Fibroblast of skin of left biceps (primary cell): ENCODE results near the gene IWS1.
"Not testable (repeated sequence)": the region's sequence is repeated elsewhere in the genome, so short reads cannot be mapped to it uniquely, and the experiment has no call there.

ENCODE experiments used
- DNase-seq, 2 experiments: peaks; one replicate each; pipeline ENCODE4 v3.0.0-alpha.2; 2013; ENCODE audit warnings: low read depth in 2 of 2

The IWS1 gene

GRCh38 chr2:127560931-127561280 is 34.6 kb upstream of the IWS1 start:
- no peak for DNase-seq

DNA sequence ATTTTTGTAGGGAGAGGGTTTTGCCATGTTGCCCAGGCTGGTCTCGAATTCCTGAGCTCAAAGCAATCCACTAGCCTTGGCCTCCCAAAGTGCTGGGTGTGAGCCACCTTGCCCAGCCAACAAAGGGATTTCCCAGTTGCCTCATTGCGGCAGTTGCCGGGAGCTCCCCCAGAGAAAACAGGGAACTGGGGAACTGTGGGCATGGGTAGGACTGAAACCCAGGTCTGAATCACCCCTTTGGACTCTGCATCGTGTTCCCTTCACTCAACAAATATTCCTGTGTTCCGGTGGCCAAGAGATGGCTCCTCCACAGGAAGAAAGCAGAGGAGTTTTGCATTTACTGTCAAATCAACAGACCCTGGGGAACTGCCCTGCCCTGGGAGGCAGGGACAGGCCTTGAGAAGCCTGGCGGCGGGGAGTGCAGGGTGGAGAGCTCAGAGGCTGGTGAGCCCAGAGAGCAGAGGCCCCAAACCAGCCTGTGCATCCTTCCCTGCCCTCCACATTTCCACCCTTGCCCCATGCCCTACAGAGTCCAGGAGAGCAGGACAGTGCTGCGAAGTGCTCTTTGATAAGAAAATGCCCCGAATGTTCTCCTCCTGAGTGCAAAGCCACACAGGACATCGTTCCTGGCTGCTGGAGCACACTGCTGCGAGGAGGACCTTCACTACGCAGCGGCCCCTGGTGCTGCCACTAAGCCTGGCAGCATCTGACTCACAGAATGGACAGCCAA is 34.1 kb upstream of the IWS1 start:
- no peak for DNase-seq

- DNase-seq: no peak
Measured at GRCh38 chr2:127559454-127559853, 33.2 kb upstream of the IWS1 start.

DNA sequence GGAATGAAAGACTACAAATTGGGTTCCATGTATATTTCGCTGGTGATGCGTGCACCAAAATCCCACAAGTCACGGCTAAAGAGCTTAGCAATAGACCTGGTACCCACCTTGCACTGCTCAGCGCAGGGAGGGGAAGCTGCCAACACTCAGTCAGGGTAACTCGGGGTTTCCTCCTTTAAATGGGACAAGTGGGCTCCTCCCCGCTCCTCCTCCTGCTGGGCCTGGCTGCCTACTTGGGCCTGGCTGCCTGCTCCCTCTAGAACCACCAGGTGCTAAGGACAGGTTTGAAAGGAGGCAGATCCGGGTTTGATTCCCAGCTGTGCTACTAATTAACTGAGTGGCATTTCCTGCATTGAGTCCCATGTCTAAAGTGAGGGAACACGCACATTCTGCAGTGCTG is 32.6 kb upstream of the IWS1 start:
- no peak for DNase-seq

DNA sequence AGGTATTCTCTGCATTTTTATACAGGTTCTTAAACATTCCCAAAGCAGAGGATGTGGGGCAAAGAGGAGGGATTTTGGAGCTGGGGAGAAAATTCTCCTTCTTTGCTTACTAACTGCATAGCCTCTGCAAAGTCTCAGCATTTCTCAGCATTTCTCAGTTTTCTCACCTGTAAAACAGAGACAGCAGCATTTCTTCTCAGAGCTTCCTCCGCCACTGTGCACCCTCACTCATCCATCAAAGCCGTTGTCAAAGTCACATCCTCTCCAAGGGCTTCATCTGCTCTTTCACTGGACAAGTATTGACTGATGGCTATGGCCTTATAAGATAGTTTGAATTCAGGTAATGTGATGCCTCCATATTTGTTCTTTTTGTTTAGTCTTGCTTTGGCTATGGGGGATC is 26.6 kb upstream of the IWS1 start:
- no peak for DNase-seq

GRCh38 chr2:127552336-127552735 is 26.0 kb upstream of the IWS1 start:
- DNase-seq: no peak

GRCh38 chr2:127551221-127551930 is 25.1 kb upstream of the IWS1 start:
- no peak for DNase-seq

- no peak for DNase-seq
Measured at GRCh38 chr2:127546797-127547196, 20.5 kb upstream of the IWS1 start.

DNA sequence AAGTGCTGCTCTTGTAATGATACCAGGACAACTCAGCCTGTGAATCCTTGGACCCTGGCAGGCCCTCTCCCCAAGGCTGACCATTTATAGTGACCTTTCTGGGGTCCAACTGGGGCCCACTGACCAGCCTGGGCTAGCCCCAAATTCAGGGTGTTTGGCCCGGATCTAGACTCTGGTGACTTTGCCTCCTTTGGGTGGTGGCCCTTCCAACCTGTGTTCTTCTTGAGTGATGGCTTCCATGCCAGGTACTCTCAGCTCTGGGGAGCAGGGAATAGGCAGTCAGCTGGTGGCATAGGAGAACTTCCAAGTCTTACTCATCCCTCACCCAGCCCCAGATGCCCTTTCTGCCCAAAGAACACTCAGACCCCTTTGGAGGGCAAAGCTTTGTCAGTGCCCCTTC is 19.5 kb upstream of the IWS1 start:
- DNase-seq: no peak

GRCh38 chr2:127545189-127545588 is 18.9 kb upstream of the IWS1 start:
- no peak for DNase-seq

DNA sequence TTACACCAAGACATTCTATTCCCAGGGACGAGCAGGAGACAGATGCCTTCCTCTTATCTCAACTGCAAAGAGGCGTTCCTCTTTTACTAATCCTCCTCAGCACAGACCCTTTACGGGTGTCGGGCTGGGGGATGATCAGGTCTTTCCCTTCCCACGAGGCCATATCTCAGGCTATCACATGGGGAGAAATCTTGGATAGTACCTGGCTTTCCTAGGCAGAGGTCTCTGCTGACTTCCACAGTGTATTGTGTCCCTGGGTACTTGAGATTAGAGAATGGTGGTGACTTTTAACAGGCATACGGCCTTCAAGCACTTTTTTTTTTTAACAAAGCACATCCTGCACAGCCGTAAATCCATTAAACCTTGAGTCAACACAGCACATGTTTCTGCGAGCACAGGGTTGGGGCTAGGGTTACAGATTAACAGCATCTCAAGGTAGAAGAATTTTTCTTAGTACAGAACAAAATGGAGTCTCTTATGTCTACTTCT is 16.8 kb upstream of the IWS1 start:
- DNase-seq: not testable (repeated sequence)

DNA sequence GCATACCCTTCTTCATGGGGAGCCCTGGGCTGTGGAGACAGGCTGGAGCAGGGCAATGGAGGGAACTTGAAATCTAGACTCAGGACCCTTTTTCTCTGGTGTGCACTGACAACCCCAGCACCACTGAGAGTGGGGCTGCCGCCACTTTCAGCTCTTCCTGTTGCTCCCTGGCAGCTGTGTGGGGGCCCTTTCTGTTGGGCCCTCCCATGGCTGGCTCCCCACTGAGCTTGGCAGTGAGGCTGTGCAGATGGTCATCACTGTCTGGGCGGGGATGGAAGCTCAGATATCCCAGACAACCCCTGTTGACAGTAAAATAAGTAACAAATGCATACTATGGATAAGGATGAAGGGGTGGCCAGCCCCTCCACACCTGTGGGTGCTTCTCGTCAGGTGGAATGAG is 15.9 kb upstream of the IWS1 start:
- DNase-seq: no peak

DNA sequence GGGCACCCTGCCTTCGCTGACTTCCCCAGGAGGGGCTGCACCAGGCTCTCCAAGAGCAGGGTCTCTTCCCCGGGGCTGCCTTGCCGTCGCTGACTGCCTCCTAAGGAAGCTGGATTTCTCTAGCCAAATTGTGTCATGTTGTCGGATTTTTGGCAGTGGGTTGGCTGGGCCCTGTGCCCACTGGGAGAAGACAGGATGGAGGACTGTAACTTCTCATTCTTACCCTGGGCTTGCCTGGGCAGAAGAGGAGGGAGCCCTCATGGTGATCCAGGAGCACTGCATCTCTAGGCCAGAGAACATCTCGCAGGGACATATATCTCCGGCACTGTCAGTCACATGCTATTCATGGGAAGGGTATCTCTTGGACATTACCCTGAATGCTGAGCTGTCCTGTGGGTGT is 15.5 kb upstream of the IWS1 start:
- no peak for DNase-seq

DNA sequence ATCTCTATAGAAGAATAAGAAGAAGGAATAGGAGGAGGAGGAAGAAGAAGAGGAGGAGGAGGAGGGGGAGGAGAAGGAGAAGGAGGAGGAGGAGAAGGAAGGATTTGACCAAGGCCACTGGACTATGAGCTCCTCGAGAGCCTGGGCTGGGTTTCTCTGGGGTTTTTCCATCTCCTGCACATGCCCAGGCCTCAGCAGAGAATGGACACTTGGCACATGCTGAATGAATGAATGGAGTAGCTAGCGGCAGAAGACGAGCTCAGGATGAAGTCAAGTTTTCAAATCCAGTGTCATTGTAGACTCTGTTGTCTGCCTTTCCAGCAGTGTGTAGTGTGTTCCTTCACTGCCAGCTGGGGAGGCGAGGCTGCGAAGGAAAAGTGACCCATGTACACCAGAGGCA is 11.4 kb upstream of the IWS1 start:
- DNase-seq: no peak

GRCh38 chr2:127536707-127537541 is 10.6 kb upstream of the IWS1 start:
- DNase-seq: no peak

- DNase-seq: no peak
Measured at GRCh38 chr2:127535918-127536317, 9.6 kb upstream of the IWS1 start.

GRCh38 chr2:127535422-127535901 is 9.2 kb upstream of the IWS1 start, which contains the start of gene MYO7B:
Gene MYO7B (plus strand): TSS chr2:127535683. CDS start chr2:127559723, 24,040 bp downstream.
- no peak for DNase-seq

GRCh38 chr2:127532296-127532695 is 6.0 kb upstream of the IWS1 start:
- DNase-seq: no peak

GRCh38 chr2:127531221-127531648 is 4.9 kb upstream of the IWS1 start:
- no peak for DNase-seq

GRCh38 chr2:127530245-127531140 is 4.2 kb upstream of the IWS1 start:
- DNase-seq: no peak

DNA sequence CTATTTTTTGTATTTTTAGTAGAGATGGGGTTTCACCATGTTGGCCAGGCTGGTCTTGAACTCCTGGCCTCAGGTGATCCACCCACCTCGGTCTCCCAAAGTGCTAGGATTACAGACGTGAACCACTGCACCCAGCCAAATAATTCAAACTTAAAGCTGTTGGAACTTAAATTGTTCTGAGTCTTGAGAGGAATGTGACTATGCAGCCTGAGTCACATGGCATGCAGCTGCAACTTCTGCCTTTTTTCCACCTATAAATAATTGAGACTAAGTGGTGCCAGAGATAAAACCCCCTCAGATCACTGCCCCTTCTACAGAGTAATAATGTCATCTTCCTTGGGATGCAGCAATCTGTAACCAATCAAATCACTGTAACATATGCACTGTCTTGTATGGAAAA is 3.1 kb upstream of the IWS1 start:
- not testable (repeated sequence) for DNase-seq
